ENCODE results near the gene MYO5B.
"Not testable (repeated sequence)": the region's sequence is repeated elsewhere in the genome, so short reads cannot be mapped to it uniquely, and the experiment has no call there.

The MYO5B gene

DNA sequence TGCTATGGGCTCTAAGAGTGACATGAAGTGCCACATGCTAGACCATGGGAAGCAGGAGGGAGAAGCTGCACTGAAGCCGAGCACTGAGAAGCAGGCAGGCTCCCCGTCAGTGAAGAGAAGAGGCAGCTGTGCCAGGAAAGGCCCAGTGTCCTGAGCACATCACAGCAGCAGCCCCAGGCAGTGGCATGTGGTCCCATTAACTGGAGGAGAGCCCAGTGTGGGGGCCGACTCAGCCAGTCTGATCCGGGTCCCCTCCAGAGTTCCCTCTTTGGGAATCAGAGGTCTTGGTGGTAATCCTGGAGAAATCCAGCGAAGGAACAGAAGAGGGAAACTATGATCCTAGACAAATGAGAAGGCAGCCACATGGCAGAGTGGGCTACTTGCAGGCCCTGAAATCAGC, 284.9 kb downstream of the MYO5B start:
- no peak for DNase-seq

DNA sequence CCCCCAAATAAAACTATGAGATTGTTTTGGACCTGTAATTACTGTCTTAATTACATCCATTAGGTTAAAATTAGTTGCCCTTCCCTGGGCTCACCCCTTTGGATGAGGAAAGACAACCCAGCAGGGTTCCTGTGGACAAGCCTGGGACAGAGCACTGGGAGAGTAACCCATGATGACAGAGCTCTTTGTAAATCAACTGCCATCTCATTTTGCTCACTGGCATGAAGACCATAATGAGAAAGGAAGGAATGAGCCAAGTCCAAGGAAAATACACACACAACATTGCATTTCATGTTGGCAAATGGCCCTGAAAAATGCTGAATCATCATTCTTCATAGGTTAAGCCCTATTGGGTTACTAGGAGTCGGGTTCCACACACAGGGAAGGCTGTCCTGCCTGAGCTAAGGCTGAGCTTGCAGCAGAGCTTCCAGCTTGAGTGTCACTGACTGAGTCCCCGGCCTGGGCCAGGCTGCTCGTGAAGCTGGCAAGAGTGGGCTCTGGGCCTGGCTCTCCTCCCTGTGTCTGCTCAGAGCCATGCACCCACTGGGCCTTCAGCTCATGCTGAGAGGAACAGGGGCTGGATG, 287.5 kb downstream of the MYO5B start:
- no peak for DNase-seq

DNA sequence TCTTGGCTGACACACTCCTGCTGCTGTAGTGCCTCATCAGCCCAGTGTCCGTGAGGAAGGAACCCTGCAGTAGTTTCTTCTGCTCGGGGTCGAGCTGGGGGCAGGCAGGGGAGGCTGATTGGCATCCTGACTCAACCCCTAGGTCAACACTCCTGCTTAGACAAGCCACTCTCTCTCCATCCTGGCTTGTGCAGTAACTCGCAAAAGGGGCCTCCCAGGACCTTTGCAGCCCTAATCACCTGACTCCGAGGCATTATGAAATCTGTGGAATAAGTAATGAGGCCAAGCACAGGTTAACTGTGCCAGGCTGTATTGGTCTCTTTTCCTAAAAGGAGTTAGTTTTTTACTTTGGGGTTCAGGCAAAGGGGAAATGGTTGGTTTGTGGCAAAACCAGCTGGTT, 289.2 kb downstream of the MYO5B start:
- DNase-seq: no peak

DNA sequence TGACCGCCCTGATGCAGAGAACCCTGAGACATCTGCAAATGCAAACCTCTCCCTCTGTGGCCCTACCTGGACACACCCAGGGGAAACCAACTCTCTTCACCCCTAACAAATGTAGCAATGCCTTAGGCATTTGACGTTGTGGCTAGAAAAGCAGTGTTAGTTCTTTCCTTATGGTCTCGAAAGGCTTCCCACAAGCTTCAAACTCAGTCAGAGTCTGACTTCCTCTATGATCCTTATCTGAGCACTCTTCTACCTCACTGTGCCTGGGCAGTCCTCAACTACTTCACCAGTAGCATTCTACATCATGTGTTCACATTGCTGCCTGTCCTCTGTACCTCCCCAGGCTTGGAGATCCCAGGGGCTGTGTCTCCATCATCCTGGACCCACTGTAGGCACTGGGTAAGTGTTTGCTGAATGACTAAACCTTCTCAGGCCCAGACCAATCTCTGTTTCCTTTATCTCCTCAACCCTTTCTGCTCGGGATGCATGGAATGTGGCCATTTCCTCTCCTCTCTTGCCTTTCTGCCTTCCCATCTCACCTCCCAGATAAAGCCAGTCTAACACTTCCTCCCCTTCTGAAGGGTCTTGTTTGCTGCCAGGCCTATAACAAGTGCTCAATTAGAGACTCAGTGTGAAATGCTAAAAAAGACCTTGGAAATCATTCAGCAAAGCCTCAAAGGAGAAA, 289.9 kb downstream of the MYO5B start:
- no peak for DNase-seq

DNA sequence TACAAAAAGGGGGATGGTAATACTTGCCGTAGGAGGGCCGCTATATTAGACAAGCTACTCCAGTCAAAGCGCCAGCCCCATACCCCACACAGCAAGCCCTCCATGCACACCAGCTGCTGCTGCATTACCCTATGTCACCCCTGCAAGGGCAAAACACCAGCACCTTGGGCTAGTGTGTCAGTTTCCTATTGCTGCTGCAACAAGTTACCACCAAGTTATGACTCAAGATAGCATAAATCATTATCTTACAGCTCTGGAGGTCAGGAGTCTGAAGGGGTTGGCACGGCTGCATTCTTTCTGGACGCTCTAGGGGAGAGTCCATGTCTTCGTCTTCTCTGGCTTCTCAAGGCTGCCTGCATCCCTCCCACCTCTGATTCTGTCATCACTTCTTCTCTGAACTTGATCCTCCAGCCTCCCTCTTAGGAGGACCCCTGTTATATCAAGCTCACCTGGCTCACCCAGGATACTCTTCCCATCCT, 293.0 kb downstream of the MYO5B start:
- no peak for DNase-seq

DNA sequence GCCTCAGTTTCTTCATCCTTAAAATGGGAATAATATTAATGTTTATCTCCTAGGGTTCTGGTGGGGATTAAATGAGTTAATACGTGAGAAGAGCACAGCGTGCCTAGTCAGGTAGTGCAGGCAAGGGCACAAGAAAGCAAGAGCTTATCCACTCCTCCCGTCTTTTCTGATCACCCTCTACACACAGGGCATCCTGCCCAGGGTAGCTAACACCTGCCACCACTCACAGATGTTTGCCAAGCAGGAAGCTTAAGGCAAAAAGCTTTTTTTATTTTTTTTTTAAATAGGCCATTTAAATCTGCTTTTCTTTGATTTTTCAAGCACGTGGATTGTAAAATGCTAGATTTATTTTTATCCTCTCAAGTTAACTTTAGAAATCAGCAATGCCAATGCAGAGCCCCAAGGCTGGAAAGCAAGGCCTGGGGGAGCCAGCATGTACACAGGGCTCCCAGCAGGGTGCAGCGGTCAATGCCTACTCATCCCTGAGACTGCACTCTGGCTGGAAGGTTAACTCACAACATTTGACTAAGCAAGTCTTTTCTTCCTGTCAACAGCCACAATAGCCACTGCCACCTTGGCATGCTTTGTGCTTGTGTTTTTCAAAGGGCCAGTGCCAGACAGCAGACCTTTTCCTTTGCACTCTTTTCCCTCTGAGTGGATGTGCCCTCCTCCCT, 295.2 kb downstream of the MYO5B start:
- no peak for DNase-seq

DNA sequence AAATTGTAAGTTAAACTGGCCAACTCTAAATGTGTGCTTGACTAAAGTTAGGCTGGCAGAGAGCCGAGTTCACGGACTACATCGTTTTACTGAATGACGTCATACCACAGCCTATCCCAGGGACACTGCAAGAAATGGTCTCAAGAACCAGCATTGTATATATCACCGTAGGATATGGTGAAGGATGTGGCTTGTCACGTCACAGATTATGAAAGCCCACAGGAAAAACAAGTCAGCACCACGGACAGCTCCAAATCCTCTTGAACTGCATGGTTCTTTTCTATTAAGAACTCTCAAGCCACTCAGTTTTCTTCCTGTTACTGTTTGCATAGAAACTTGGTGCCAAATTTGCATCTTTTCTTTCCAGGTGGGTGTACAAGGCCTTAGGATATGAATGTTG, 296.5 kb downstream of the MYO5B start:
- peak; percentile 48 for DNase-seq

DNA sequence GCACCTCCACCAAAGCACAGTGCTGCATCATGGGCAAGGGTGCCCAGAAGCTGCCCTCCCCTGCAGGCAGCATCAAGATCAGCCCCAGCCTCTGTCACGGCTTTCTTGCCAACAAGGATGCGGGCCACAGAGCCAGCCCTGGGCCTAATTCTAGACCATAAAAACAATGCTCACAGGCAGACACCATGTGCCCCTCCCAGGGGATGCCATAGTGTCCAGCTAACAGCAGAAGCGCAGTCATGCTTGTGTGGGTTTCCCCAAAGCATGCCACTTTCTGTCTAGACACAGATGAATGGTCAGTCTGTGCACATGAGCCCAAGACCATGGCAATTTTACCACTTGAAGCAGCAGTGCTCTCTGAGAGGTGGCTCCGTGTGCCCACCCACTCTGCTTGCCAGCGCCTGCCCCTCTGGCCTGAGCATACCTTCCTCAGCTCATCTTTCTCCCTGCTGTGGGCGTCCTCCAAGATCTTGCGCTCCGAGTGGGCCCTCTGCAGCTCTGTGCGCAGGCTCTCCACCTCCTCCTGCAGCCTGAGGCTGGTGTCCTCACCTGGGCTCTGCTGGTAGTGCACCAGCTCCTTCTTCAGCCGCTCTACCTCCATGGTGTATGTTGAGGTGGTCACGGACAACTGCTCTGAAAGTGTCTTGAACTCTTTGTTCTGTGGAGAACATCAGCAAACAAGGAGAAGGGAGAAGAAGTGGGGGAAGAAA, 300.3 kb downstream of the MYO5B start:
- no peak for DNase-seq

DNA sequence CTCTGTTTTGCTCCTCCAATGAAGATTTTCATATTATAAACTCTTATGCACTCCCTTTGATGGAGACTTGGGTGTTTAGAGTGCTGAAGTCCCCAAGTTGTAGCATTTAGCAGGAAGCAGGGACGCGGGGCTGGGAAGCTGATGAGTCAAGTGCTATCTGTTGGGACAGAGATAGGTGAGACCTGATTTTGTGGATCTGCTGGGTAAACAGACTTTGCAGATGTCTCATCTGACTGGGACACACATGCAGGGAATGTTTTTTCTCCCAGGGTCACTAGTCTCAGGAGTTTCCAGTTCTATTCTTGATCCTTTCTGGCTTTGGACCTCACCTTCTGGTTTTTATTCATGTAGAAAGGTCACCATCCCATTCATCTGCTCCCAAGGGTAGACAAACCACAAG, 301.9 kb downstream of the MYO5B start:
- DNase-seq: no peak

DNA sequence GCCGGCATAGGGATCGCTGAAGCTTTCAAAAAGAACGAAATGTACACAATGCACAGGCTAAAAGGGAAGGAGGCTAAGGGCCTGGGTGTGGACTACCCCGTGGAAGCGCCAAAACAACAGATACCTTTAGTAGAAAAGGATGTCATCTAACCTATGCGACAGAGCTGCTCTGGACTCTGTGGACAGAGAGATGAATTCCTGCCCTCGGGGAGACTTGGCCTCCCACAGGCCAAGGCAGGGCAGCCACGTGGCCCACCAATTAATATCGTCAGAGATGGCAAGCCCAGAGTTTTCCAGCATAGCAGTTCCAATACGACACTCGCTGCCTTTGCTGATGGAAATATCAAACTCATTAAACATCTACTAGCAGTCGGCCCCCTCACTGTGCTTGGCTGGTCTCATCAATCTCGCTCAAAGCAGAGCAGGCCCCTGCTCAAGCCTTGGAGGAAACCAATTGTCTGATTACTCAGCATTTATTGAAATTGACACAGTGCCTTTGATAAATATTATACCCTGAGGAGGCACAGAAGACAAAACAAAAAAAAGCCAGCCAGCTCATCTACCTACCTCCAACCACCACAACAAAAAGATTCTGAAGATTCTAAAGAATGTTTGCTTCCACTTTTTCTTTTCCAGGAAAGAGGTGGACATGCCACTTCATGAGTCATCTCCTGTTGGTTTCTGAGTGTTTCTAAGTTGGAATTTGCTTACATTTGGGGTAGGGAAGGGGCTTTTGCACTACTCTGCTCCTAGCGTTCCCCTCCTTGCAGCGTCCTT, 302.6 kb downstream of the MYO5B start:
- DNase-seq: no peak

DNA sequence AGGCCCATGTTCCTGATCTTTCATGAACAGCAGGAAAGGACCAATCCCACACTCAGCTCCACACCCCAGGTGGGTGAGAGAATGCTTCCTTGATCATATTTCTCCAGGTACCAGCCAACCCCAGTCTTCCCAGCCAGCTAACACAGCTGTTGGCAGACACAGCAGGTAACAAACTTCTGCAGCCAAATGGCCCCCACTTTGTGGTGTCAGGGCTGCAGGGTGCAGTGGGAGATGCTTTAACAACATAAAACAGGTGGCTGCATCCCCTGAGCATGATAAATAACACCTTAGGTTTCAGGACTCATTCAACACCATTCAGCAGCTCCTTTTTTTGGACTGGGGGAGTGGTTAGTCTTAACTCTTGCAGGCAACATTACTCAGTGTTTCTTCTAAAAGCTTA, 304.9 kb downstream of the MYO5B start:
- no peak for DNase-seq

DNA sequence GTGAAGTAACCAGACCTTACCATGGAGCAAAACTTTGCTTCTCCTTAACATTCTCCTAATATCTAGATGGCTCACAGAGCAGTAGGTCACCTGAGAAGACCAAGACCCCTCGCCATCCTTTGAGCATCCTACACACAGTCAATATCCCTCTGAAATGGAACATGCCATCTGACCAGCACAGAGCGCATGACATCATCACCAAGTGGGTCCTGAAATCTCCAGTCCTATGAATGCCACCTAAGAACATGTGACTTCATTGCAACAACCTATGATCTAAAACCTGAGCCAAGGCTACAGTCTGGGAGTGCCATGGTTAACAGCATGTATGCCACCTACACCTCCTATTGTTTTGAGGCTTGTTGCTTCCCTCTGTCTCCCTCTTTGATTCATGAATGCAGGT, 305.4 kb downstream of the MYO5B start:
- DNase-seq: not testable (repeated sequence)

DNA sequence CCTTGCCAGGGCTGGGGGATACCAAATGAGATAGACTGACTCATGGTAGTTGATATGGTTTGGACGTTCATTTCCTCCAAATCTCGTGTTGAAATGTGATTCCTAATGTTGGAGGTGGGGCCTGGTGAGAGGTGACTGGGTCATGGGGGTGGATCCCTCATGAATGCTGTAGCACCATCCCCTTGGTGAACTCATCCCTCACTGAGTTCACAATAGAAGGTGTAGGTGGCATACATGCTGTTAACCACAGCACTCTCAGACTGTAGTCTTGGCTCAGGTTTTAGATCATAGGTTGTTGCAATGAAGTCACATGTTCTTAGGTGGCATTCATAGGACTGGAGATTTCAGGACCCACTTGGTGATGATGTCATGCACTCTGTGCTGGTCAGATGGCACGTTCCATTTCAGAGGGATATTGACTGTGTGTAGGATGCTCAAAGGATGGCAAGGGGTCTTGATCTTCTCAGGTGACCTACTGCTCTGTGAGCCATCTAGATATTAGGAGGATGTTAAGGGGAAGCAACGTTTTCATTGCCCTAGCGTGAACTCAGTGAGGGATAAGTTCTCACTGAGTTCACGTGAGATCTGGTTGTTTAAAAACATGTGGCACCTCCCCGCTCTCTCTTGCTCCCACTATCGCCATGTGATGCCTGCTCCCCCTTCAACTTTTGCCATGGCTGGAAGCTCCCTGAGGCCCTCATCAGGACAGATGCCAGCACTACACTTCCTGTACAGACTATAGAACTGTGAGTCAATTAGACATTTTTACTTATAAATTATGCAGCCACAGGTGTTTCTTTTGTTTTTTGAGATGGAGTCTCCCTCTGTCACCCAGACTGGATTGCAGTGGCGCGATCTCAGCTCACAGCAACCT, 307.8 kb downstream of the MYO5B start:
- no peak for DNase-seq

DNA sequence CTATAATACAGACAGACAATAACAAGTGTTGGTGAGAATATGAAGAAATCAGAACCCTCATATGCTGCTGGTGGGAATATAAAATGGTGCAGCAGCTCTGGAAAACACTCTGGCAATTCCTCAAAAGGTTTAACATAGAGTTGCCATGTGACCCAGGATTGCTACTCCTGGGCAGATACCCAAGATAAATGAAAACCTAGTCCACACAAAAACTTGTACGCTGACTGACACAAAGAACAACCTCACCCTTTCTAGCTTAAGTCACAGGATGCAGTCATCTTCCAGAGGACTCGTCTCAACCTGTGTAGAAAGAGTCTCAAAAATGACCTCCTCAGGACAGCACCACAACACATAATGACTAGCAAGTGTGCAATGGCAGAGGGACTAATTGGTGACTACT, 310.0 kb downstream of the MYO5B start:
- no peak for DNase-seq

DNA sequence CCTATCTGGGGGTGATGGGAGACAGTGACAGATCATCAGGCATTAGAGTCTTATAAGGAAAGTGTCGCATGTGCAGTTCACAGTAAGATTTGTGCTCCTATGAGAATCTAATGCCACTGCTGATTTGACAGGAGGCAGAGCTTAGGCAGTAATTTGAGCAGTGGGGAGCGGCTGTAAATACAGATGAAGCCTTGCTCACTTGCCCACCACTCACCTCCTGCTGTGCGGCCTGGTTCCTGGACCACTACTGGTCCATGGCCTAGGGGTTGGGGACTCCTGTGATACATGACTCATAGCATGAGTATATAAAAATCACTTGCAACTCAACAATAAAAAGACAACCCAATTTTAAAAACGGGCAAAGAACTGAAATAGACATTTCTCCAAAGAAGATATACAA, 310.5 kb downstream of the MYO5B start:
- no peak for DNase-seq

DNA sequence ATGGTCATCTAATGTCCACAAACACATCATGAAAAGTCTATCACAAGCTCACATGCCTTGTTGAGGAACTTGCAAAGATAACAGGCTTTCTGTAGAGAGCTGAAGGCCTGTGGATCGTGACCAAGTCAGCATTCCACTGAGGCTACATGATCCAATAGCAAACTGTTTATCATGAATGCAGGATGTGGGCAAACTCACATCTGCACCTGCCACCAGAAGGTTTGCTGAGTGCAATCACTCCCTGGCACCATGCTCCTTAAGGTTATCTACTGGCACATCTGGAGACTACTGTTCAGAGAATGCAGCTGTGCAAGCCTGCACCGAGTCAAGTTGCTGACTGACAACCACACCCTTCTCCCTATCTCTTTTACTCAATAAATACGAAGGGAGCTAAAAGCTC, 314.3 kb downstream of the MYO5B start:
- no peak for DNase-seq

DNA sequence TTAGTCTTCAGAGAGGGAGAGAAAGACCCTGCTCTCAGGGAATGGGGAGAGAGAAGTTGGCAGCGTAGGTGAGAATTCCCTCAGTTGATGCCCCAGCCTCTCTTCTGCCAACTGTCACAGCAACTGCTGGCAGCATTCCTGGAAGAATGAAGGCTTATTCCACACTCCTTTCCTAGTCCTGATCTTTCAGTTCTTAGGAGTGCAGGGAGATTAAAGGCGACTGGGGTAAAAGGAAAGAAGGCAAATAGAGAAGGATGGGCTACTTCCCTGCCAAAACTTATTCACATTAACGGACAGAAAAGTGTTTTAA, 315.7 kb downstream of the MYO5B start:
- no peak for DNase-seq

DNA sequence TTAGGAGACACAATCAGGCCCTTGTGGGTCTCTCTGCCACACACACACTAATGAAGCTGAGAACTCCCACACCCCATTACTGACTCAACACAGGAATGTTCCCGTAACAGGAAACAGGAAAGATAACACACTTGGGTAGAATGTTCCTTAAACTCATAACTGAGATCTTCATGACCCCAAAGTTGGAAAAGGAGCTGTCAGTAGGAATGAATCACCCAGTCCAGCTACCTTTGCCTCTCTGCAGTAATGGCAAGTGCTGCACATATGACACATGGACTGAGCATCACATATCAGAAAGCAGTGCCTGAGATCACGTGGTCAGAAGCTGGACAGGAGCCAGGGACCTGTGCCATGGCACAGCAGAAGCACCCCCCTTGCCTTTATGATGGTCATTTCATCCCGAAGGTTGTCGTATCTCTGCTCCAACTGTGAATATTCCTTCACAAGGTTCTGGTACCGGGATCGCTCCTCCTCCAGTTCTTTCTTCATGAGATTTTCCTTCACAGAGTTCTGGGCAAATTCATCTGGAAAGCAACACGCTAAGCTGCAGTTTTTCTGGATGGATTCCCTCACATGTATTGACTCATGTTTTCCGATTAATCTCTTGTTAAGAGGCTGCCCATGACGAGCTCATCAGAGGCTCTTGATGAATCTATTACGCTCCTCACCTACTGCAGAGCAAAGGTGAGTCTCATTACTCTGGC, 316.2 kb downstream of the MYO5B start:
- DNase-seq: no peak

DNA sequence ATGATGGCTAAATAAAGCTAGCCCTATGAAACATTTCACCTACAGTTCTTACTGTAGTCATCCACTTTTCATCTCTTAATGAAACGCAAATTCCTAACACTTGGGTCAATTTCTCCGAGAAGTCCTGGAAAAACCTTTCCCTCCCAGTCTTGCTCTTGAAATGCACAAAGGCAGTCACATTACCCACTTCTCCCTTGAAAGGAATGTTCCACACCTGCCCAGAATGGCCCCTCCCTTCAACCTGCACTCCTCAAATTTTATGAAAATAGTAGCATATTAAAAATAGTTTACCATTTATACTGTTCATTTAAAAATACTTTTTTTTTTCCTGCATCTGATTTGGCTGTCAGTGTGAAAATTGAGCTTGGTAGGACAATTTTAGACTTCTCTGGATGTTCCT, 316.9 kb downstream of the MYO5B start:
- no peak for DNase-seq

DNA sequence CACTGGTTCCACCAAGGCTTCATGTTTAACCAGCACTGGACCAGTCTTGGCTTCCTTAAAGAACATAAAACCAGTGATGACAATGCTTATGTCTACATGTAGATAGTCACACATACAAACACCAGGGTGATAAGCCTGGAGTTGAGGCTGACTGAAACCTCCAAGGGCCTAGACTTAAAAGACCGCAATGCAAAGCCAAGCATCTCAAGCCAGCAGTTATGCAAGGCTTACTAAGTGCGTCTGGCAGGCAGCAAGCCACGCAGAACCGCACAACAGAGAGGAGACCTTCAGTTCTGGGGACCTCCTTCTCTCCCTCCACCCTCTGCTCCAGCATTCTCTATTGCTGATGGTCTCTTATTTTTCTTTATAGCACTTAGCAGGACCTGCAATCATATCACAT, 318.4 kb downstream of the MYO5B start:
- DNase-seq: no peak

DNA sequence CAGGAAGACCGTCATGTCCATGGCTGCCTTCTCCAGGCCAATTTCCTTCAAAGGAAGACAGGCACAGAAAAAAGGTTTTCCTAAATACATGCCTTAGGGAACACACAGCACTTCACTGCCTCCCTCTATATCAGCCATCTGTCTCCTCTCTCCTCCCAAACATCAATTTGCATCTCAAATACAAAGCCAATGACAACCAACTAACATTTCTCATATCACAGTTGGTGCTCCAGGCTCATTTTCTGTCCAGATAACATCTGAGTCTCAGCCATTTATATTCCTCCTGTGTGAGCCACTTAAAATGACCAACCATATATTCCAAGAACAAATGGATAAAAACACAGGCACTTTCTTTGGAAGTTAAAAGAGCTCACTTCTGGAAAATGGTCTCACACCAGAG, 319.2 kb downstream of the MYO5B start:
- no peak for DNase-seq

DNA sequence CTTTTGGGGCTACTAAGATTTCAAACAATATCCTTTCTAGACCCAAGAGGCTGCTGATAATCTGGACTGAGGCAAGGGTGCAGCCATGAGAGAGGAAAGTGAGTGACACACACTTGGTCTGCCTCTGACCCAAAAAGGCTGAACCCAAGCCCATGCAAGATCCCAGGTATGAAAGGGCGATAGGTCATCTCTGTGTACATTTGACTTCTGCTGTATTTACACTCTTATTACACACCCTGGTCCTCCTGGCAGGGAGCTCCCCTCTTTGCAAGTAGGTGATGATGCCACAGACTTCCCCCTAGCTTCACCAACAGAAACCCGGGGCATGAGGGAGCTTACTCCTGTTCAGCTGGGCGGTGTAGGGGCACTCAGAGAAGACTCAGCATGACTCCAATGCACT, 319.8 kb downstream of the MYO5B start:
- no peak for DNase-seq
